ENCODE data around the gene YBEY. TPM values are rescaled to one million over a fixed set of nuclear protein-coding genes. Genes with fewer than 3 reads are reported as not detected.
A peak's percentile ranks its signal among the peaks of the same experiment; 100 is the strongest.

Gene YBEY
- total and polyA plus RNA-seq, 4 donors, result 7.7 to 16.7 (median 13.5) TPM

DNA sequence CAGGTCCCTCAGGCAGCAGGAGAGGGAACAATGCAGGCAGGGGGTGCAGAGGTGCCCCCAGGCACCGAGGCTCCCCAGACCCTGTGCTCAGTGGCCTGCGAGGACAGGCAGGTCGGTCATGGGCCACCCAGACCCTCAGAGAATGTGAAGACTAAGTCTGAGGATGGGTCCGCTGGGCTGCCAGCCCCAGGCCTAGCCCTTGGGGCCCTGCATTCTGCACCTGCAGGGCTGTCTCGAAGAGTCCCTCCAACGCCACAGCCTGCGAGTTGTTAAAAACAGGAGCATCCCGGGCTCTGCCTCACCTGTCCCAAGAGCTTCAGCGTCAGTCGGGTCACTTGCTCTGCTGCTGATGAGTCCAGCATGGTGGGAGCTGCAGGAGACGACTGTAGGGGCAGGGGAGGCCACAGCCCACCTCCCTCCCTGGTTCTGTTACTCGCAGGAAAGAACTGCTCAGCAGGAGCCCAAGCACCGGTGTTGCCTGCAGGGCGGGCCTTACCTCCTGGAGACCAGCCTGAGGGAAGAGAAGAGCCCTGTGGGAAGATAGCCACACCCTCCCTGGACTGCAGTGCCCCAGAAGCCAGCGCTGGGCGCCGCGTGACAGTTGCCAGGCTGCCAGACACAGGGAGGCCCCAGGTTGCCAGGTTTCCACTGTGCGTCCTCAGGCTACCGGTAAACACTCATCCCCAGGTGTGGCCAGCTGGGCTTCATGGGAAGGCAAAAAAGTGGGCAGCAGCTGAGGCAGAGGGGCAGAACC is 31.7 kb downstream of the YBEY start:
- no peak for DNase-seq
- intact Hi-C loops (cut with DNase I), result no loop called here
- Histone ChIP-seq H3K4me3 (ENCODE audit: low read length in 2 of 2) (no peak overlapping the region), H3K36me3 (ENCODE audit: control insufficient read depth in 1 of 2, insufficient read depth in 2 of 2, low read length in 1 of 2) (no peaks in the 10 kb centered on the region), H3K9me3 (ENCODE audit: control insufficient read depth, low read length) (no peaks in the 10 kb centered on the region), H3K4me1 (ENCODE audit: control insufficient read depth in 1 of 2, insufficient read depth in 2 of 2, low read length in 2 of 2) (no peaks in the 10 kb centered on the region), H3K27me3 (ENCODE audit: control insufficient read depth in 1 of 2, insufficient read depth in 2 of 2, low read length in 1 of 2) (no peaks in the 10 kb centered on the region), H3K27ac (ENCODE audit: low read depth in 1 of 2, low read length in 2 of 2) (no peak overlapping the region)
- ATAC-seq (ENCODE audit: low FRiP score), result no peak
- 79 to 80% methylated on average over 19 to 20 of the region's 20 CpGs for WGBS, 2 donors

- H3K36me3 ChIP-seq (ENCODE audit: control insufficient read depth in 1 of 2, insufficient read depth in 2 of 2, low read length in 1 of 2), result no peaks in the 10 kb centered on the region
- no peak overlapping the region for H3K27ac ChIP-seq (ENCODE audit: low read depth in 1 of 2, low read length in 2 of 2)
- intact Hi-C loops (cut with DNase I), result no loop called here
- H3K4me1 ChIP-seq (ENCODE audit: control insufficient read depth in 1 of 2, insufficient read depth in 2 of 2, low read length in 2 of 2), result no peaks in the 10 kb centered on the region
- H3K9me3 ChIP-seq (ENCODE audit: control insufficient read depth, low read length), result no peaks in the 10 kb centered on the region
- ATAC-seq (ENCODE audit: low FRiP score), result no peak
- WGBS, 2 donors, result 83 to 85% methylated on average over 4 of the region's 4 CpGs
- no peaks in the 10 kb centered on the region for H3K27me3 ChIP-seq (ENCODE audit: control insufficient read depth in 1 of 2, insufficient read depth in 2 of 2, low read length in 1 of 2)
- DNase-seq, result no peak
- no peak overlapping the region for H3K4me3 ChIP-seq (ENCODE audit: low read length in 2 of 2)
Observed at GRCh38 chr21:46318464-46318845, 32.3 kb downstream of the YBEY start.

DNA sequence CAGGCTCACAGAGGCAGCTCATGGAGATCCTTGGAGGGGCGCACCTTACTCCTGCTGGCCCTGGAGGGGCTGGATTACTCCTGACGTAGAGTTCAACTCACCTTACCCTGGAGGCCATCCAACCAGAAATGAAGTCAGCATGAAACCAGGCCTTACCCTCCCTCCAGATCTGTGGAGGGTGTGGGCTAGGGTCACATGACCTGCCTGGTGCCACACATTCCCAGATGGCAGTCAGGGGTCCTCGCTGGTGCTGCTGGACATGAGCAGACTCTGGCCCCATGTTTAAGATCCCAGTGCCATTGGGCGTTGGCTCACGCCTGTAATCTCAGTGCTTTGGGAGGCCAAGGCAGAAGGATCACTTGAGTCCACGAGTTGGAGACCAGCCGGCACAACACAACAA is 33.0 kb downstream of the YBEY start:
- Histone ChIP-seq H3K36me3 (ENCODE audit: control insufficient read depth in 1 of 2, insufficient read depth in 2 of 2, low read length in 1 of 2) (no peaks in the 10 kb centered on the region), H3K9me3 (ENCODE audit: control insufficient read depth, low read length) (no peaks in the 10 kb centered on the region), H3K4me1 (ENCODE audit: control insufficient read depth in 1 of 2, insufficient read depth in 2 of 2, low read length in 2 of 2) (no peaks in the 10 kb centered on the region), H3K4me3 (ENCODE audit: low read length in 2 of 2) (no peak overlapping the region), H3K27me3 (ENCODE audit: control insufficient read depth in 1 of 2, insufficient read depth in 2 of 2, low read length in 1 of 2) (no peaks in the 10 kb centered on the region), H3K27ac (ENCODE audit: low read depth in 1 of 2, low read length in 2 of 2) (no peak overlapping the region)
- ATAC-seq (ENCODE audit: low FRiP score), result no peak
- WGBS, 2 donors, result 92 to 93% methylated on average over 7 of the region's 7 CpGs
- DNase-seq, result no peak
- intact Hi-C loops (cut with DNase I), result no loop called here

- no peaks in the 10 kb centered on the region for H3K4me1 ChIP-seq (ENCODE audit: control insufficient read depth in 1 of 2, insufficient read depth in 2 of 2, low read length in 2 of 2)
- no peak for DNase-seq
- no peak overlapping the region for H3K4me3 ChIP-seq (ENCODE audit: low read length in 2 of 2)
- H3K27ac ChIP-seq (ENCODE audit: low read depth in 1 of 2, low read length in 2 of 2), result no peak overlapping the region
- H3K36me3 ChIP-seq (ENCODE audit: control insufficient read depth in 1 of 2, insufficient read depth in 2 of 2, low read length in 1 of 2), result no peaks in the 10 kb centered on the region
- no peak for ATAC-seq (ENCODE audit: low FRiP score)
- 62 to 68% methylated on average over 4 of the region's 4 CpGs for WGBS, 2 donors
- intact Hi-C loops (cut with DNase I), result loop anchor here (5.0 kb wide), 3 partner anchors 33 to 138 kb away; partner anchors contain the start of genes LSS (in 1 of the 2), MCM3AP (in 1 of the 2), SPATC1L (in 1 of the 2) and YBEY (in 1 of the 2)
- H3K27me3 ChIP-seq (ENCODE audit: control insufficient read depth in 1 of 2, insufficient read depth in 2 of 2, low read length in 1 of 2), result no peaks in the 10 kb centered on the region
- no peaks in the 10 kb centered on the region for H3K9me3 ChIP-seq (ENCODE audit: control insufficient read depth, low read length)
Observed at GRCh38 chr21:46320331-46320801, 34.2 kb downstream of the YBEY start.

GRCh38 chr21:46322351-46323226 is 36.4 kb downstream of the YBEY start:
- DNase-seq (no peak), ATAC-seq (ENCODE audit: low FRiP score) (no peak)
- Histone ChIP-seq H3K4me1 (ENCODE audit: control insufficient read depth in 1 of 2, insufficient read depth in 2 of 2, low read length in 2 of 2) (no peaks in the 10 kb centered on the region), H3K27ac (ENCODE audit: low read depth in 1 of 2, low read length in 2 of 2) (no peak overlapping the region), H3K9me3 (ENCODE audit: control insufficient read depth, low read length) (no peaks in the 10 kb centered on the region), H3K27me3 (ENCODE audit: control insufficient read depth in 1 of 2, insufficient read depth in 2 of 2, low read length in 1 of 2) (no peaks in the 10 kb centered on the region), H3K4me3 (ENCODE audit: low read length in 2 of 2) (peak overlapping the region; percentile 10 to 50), H3K36me3 (ENCODE audit: control insufficient read depth in 1 of 2, insufficient read depth in 2 of 2, low read length in 1 of 2) (no peaks in the 10 kb centered on the region)
- 3 to 4% methylated on average over 50 of the region's 50 CpGs for WGBS, 2 donors
- intact Hi-C loops (cut with DNase I), result loop anchor here (5.0 kb wide), 3 partner anchors 35 to 140 kb away; partner anchors contain the start of genes LSS (in 1 of the 2), MCM3AP (in 1 of the 2), SPATC1L (in 1 of the 2) and YBEY (in 1 of the 2)

DNA sequence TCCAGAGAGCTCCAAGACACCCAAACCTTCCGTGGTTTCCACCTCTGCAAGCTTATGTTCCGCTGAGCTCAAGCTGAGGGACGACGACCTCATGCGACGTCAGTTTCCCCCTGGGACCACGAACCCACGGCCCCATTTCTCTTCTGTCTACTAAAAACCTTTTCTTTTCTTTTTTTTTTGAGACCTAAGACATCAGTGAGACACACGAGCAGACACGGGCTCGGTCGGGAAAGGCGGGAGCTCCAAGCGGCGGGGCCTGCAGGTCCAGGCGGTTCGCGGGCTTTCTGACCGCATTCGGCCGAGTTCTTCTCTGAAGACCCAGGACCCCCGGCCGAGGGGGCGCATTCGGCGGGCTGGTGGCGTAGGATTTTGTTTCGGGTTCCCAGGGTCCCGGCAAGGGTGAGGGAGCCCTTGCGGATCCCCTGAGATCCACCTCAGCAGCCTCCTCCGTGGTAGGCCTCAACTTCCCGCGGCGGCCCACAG is 37.1 kb downstream of the YBEY start:
- intact Hi-C loops (cut with DNase I), result loop anchor here (5.0 kb wide), 3 partner anchors 36 to 141 kb away; partner anchors contain the start of genes LSS (in 1 of the 2), MCM3AP (in 1 of the 2), SPATC1L (in 1 of the 2) and YBEY (in 1 of the 2)
- Histone ChIP-seq H3K27me3 (ENCODE audit: control insufficient read depth in 1 of 2, insufficient read depth in 2 of 2, low read length in 1 of 2) (no peaks in the 10 kb centered on the region), H3K4me3 (ENCODE audit: low read length in 2 of 2) (peak overlapping the region; percentile 10 to 50), H3K36me3 (ENCODE audit: control insufficient read depth in 1 of 2, insufficient read depth in 2 of 2, low read length in 1 of 2) (no peaks in the 10 kb centered on the region), H3K4me1 (ENCODE audit: control insufficient read depth in 1 of 2, insufficient read depth in 2 of 2, low read length in 2 of 2) (no peaks in the 10 kb centered on the region), H3K9me3 (ENCODE audit: control insufficient read depth, low read length) (no peaks in the 10 kb centered on the region), H3K27ac (ENCODE audit: low read depth in 1 of 2, low read length in 2 of 2) (no peak overlapping the region)
- DNase-seq (no peak), ATAC-seq (ENCODE audit: low FRiP score) (no peak)
- 1 to 2% methylated on average over 34 of the region's 34 CpGs for WGBS, 2 donors

DNA sequence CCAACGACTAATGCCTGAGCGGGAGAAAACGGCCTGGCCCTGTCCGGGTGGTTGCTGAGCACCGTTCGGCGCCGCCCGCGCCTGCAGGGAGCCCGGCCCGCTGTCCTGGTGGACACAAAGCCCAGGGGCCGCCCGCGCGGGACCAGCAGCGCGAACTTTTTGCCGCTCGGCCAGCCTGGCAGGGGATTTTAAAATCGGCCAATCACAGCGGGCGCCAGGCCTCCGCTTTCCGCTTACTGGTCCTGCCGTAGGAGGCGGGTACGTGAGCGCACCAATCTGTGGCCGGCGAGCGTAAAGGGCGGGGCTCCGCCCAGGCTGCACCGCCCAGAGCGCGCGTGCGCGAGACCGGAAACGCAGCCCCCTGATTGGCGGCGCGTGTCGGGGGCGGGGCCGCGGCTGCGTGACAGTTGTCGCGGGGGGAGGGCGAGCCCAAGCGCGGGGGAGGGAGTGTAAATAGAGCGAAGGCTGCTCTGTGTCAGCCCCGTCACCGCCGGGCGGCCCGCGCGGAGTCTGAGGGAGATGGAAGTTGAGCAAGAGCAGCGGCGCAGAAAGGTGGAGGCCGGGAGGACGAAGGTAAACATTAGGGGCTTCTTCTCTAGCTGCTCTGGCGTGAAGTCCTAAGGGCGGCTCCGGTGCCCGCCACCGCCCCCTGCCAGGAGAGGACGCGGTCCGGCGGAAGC is 37.7 kb downstream of the YBEY start, which contains the start of the genes C21orf58 and PCNT:
TSS of gene C21orf58 (minus strand) at position 161 of the 680 bp plus-strand sequence. CDS start 1,132 bp downstream, outside the sequence.
TSS of gene PCNT (plus strand) at position 447 of the 680 bp plus-strand sequence. CDS start at position 520, 73 bp downstream.
- WGBS, 2 donors, result 0% methylated on average over 58 to 76 of the region's 76 CpGs
- DNase-seq, result peak; percentile 99
- ATAC-seq (ENCODE audit: low FRiP score), result peak; percentile 98
- Histone ChIP-seq H3K4me3 (ENCODE audit: low read length in 2 of 2) (peak within 1 kb of the TSS; percentile 80 to 95), H3K9me3 (ENCODE audit: control insufficient read depth, low read length) (no peaks in the 10 kb centered on the region), H3K4me1 (ENCODE audit: control insufficient read depth in 1 of 2, insufficient read depth in 2 of 2, low read length in 2 of 2) (no peaks in the 10 kb centered on the region), H3K27ac (ENCODE audit: low read depth in 1 of 2, low read length in 2 of 2) (peak within 1 kb of the TSS in 1 of 2 donors; percentile 87), H3K36me3 (ENCODE audit: control insufficient read depth in 1 of 2, insufficient read depth in 2 of 2, low read length in 1 of 2) (no peaks in the 10 kb centered on the region), H3K27me3 (ENCODE audit: control insufficient read depth in 1 of 2, insufficient read depth in 2 of 2, low read length in 1 of 2) (no peaks in the 10 kb centered on the region)
- intact Hi-C loops (cut with DNase I), result loop anchor here (2.0 to 5.0 kb wide), 4 partner anchors 37 to 142 kb away; partner anchors contain the start of genes YBEY (in 2 of the 2), LSS (in 1 of the 2), MCM3AP (in 1 of the 2) and SPATC1L (in 1 of the 2)
